Skin epidermis (tissue), 12 donors: Measurements from ENCODE around the gene EZH1.

Experiments
- H3K27ac ChIP-seq, 21 experiments: fragments of 200-600 bp; sonication (generic) in 11 of 21; one replicate each; pipeline ENCODE4 v1.5.0; 2020; ENCODE audit warnings: mild to moderate bottlenecking in 3 of 21, inconsistent platforms in 2 of 21, moderate library complexity in 2 of 21
- H3K4me3 ChIP-seq, 7 experiments: fragments of 200-600 bp; sonication (generic) in 2 of 7; one replicate each; pipeline ENCODE4 v1.5.0; 2020; ENCODE audit warnings: inconsistent platforms in 2 of 7, mild to moderate bottlenecking in 2 of 7, moderate library complexity in 1 of 7

EZH1 gene

GRCh38 chr17:42691021-42691545 is 53.8 kb downstream of the EZH1 start:
- no peak overlapping the region for H3K27ac ChIP-seq
- no peak overlapping the region for H3K4me3 ChIP-seq

DNA sequence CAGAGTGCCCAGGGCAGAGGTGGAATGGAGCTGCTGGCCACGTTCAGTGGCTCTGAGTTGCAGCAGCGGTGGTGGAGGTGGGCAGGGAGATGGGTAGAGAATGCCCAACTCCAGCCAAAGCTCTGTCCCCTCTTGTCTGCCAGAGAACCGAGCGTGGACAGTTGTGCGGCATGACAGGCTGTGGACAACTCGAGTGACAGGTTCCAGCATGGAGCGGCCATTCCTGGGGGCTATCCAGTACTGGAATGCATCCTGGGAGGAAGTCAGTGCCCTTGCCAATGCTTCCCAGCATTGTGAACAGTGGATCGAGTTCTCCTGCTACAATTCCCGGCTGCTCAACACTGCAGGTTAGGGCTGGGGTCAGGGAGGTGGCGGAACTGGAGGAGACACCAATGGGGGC is 54.2 kb downstream of the EZH1 start:
- H3K4me3 ChIP-seq = no peak overlapping the region
- no peak overlapping the region for H3K27ac ChIP-seq

DNA sequence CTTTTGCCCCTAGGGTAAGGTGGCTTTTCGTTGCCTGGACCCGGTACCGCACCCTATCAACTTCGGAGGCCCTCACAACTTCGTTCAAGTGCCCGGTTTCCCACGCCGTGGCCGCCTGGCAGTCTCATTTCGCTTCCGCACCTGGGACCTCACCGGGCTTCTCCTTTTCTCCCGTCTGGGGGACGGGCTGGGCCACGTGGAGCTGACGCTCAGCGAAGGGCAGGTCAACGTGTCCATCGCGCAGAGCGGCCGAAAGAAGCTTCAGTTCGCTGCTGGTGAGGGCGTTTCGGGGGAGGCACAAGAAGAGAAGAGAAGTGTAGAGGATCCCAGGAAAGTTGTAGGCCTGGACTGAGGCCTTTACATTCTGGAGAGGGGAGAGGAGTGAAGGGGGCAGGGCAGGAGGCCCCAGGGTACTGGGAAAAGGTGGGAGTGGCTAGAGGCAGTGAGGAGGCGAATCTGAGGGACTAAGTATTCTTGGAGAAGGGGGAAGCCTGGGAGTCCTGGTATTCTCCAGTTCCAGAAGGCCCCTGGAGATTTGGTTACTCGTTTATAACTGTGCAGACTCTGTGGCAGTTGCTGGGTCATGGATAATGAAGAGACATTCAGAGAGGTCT is 57.0 kb downstream of the EZH1 start:
- H3K27ac ChIP-seq = no peak overlapping the region
- no peak overlapping the region for H3K4me3 ChIP-seq

DNA sequence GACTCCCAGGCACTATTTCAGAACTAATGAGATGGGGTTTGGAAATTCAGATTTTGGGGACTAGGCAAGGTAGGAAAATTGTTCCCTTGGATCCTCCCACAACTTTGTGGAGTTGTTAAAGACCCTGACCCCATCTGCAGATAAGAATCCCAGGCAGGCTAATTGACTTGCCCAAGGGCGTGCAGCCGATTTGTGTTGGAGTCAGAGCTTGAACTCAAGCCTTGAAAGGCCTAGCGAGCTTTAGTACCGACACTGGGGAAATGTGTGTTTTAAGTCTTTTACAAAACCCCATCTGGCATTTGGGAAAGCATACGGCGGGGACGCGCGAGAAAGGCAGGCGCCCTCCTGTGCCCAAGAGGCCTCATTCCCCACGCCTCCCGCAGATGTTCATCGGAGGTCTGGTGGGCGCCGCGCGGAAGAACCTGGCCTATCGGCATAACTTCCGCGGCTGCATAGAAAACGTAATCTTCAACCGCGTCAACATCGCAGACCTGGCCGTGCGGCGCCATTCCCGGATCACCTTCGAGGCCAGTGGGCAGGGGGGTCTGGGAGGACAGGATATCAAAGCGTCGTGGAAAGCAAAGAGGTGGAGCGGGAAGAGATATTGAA is 58.2 kb downstream of the EZH1 start:
- Histone ChIP-seq H3K4me3 (no peak overlapping the region), H3K27ac (no peak overlapping the region)

- Histone ChIP-seq H3K4me3 (no peak overlapping the region), H3K27ac (no peak overlapping the region)
These were observed 59.0 kb downstream of the EZH1 start for GRCh38 chr17:42685831-42686230.

DNA sequence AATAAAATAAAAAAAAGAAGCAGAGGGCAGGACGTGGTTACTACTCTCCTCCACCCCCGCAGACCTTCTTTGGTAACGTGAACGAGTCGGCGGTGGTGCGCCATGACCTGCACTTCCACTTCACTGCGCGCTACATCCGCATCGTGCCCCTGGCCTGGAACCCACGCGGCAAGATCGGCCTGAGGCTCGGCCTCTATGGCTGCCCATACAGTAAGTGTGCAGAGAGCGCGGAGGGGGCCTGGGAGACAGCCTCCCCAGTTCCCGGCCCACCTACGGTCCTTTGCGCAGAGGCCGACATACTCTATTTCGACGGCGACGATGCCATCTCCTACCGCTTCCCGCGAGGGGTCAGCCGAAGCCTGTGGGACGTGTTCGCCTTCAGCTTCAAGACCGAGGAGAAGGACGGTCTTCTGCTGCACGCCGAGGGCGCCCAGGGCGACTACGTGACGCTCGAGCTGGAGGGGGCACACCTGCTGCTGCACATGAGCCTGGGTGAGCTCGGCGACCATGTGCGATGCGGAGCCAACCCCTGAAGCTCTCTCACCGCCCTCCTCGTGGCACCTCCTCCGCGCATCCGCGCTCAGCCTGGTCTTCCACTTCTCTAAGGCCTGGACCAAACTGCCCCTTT is 59.8 kb downstream of the EZH1 start:
- no peak overlapping the region for H3K4me3 ChIP-seq
- H3K27ac ChIP-seq = no peak overlapping the region

DNA sequence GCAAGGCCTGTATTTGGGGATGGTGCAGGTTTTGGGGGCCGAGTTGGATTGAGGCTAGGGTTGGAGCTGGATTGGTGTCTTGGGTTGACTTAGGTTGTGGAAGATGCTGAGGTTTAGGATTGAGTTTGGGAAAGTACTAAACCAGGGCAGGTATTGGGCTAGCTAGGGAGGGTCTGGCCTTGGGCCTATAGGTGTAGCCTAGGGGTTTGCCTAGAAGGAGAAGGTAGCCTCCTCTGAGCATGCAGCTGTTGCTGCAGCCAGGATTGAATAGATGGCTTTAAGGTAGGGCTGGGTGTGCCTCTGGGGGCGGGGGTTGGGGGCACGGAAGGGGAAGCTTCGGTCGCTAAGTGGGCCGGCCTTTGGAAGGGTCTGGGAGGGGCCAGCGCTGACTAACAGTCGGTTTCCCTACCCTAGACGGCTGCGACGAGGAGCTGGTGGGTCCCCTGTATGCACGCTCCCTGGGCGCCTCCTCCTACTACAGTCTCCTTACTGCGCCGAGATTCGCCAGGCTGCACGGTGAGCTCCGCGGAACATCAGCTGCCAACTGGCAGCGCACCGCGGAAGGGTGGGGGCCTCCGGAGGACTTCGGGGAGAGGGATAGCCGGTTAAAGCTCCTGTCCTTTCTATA is 61.3 kb downstream of the EZH1 start:
- Histone ChIP-seq H3K4me3 (peak overlapping the region in 4 of 7 experiments; percentile 5 to 45 (median 42)), H3K27ac (peak overlapping the region in 10 of 21 experiments; percentile 17 to 77 (median 47))

- H3K4me3 ChIP-seq = peak overlapping the region; percentile 5 to 50 (median 40)
These were observed 62.0 kb downstream of the EZH1 start for GRCh38 chr17:42682722-42683403.

GRCh38 chr17:42681976-42682721 is 62.7 kb downstream of the EZH1 start, which contains the start of gene CNTNAP1:
TSS of gene CNTNAP1 (plus strand) at chr17:42682531. CDS start at chr17:42682830, 299 bp downstream.
- Histone ChIP-seq H3K4me3 (peak within 1 kb of the TSS; percentile 5 to 50 (median 40)), H3K27ac (peak within 1 kb of the TSS in 16 of 21 experiments; percentile 17 to 77 (median 62))

More at GRCh38 chr17:42682722-42683403, 62.0 kb downstream of the EZH1 start:
- peak overlapping the region in 16 of 21 experiments; percentile 17 to 77 (median 62) for H3K27ac ChIP-seq

DNA sequence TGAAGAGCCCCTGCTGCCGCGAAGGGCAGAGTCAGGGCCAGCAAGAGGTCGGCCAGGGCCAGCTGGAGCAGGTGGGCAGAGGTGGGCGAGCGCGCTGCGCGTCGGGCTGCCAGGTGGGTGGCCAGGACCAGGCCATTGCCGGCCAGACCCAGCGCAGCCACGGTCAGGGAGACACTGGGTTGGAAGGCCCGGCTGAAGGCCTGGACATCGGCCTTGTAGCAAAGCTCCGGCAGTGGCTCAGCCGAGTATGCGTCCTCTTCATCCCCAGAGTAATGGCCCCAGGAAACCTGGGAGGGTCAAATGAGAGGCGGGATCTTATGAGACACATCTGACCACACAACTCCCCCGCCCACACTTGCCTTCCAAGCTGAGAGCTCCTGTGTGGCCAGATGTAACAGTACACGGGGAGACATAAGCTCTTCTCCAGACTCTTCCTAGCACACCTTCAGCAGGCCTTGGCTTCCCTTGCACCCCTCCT is 64.5 kb downstream of the EZH1 start:
- Histone ChIP-seq H3K4me3 (peak overlapping the region in 6 of 7 experiments; percentile 52 to 94 (median 72)), H3K27ac (peak overlapping the region; percentile 23 to 98 (median 91))

GRCh38 chr17:42679492-42680330 is 65.1 kb downstream of the EZH1 start:
- Histone ChIP-seq H3K4me3 (peak overlapping the region; percentile 52 to 94 (median 69)), H3K27ac (peak overlapping the region; percentile 23 to 98 (median 91))

DNA sequence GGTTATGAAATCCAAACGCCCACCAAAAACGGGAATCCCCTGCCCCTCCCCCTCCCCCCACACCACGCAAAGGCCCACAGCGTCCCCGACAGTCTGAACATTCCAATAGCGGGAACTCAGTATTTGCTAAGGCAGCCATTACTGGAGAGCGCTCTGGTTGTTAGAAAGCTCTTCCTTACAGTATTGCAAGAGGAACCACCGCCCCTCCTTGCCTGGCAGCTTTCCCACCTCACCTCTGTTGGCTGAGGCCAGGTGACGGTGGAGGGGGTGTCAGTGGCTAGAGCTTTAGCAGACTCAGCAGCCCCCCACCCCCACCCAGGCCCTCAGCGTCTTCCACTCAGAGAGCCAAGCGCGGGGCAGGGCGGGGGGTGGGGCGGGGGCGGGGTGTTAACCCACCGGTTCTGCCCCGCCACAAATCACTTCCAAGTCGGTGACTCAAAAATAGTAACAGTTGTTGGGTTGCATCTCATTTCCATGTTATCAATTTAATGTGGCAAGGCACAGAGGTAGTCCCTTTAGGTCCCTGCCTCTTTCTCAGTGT is 65.8 kb downstream of the EZH1 start:
- H3K4me3 ChIP-seq = peak overlapping the region; percentile 52 to 94 (median 69)

DNA sequence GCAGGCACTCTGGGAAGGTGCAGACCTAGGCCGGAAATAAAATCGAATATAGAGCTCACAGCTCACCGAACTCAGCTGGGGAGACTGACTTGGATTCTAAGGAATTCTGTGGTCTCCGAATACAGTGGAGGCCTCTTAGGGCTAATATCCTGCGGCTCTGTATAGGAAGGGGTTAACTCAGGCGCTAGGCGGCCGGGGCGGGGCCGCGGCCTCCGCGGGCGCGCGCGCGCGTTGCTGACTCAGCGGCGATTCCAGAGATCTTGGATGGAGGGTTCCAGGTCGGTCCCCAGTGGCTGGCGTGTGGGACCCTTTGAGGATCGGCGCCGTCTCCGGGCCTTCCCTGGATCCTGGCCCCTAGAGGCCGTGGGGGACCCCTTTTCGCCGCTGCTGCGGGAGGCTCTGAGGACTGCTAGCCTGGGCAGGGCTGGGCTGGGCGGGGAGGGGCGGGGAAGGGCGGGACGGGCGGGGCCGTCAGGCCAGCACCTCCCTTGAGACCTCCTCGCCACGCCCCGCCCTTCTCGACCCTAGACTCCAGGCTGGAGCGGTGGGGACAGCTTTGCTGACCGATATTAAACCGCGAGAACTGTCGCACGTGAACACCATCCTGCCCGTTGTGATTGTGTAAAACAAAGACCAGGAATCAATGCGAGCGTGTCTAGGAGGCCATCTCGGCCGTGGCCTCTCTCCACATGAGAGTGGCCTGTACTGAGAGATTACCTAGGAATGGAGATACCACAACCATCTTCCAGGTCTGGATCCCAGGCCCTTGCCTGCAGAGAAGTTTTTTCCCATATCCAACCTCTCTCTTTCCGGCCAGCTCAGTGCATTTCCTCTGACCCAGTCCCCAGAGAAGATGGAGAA is 66.7 kb downstream of the EZH1 start:
- peak overlapping the region; percentile 52 to 94 (median 69) for H3K4me3 ChIP-seq

More for the DNA sequence above, 65.8 kb downstream of the EZH1 start:
- H3K27ac ChIP-seq = peak overlapping the region; percentile 23 to 98 (median 91)

DNA sequence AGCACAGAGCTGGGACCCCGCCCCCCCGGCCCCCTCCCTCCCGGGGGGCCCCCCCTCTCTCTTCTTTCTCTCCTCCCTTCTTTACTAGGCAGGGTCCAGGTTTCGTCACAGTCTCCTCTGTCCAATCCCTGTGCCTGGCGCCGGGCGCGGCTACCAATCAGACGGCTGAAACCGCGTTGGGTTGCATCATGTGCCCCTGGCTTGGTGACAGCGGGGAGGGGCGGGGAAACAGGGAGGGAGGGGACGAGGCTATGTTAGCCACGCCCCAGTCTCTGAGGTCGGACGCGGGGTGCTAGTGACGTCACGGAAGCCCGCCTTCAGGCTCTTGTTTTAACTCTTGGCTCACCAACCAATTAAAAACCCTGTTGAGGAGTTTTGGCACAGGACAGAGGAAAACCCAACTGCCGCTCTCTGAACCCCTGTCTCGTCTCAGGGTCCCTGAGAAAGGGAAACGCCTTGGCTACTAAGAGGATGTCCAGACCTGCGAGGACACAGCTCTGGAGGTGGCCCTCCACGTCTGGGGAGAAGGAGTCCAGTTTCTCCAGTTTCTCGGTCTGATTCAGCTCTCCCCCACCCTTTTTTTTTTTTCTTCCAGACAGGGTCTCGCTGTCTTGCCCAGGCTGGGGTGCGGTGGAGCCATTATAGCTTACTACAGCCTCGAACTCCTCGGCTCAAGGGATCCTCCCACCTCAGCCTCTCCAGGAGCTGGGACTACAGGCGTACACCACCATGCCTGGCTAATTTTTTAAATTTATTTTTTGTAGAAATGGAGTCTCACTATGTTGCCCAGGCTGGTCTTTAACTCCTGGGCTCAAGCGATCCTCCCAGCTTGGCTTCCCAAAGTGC is 67.6 kb downstream of the EZH1 start:
- Histone ChIP-seq H3K4me3 (peak overlapping the region; percentile 57 to 94 (median 75)), H3K27ac (peak overlapping the region in 20 of 21 experiments; percentile 80 to 98 (median 92))

More for the DNA sequence above, 66.7 kb downstream of the EZH1 start:
- peak overlapping the region in 20 of 21 experiments; percentile 78 to 98 (median 92) for H3K27ac ChIP-seq

DNA sequence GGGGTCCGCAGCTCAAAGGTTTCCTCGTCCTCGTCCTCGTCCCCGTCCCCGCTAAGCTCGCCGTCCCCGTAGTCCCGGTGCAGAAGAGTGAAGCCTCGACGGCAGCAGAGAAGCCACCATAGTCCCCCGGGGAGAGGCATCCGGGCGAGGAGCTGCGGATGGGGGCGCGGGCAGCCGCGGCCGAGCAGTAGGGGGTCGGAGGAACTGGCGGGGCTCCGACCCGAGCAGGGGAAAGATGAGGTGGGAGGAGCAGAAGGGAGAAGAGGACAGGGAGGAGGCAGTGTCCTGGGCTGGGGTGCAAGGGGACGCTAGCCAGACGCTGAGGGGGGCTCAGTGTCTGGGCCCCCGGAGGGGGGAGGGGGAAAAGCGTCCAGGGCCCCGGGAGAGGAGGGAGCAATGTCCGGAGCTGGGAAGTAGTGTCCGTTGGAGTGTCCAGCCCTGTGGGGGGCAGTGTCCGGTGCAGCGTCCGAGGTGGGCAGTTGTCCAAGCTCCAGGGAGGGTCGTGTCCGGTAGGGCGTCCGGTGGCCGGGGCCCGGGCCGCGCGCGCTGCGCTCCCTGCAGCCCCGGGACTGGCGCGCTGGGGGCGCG is 68.3 kb downstream of the EZH1 start, which contains the start of gene PLEKHH3:
PLEKHH3 (minus strand) TSS at position 571 of the 588 bp plus-strand sequence; CDS start at position 140, 431 bp downstream.
- peak within 1 kb of the TSS in 20 of 21 experiments; percentile 80 to 98 (median 92) for H3K27ac ChIP-seq
- peak within 1 kb of the TSS; percentile 57 to 94 (median 75) for H3K4me3 ChIP-seq
